ENCODE results near the gene ACAD10.

DNA sequence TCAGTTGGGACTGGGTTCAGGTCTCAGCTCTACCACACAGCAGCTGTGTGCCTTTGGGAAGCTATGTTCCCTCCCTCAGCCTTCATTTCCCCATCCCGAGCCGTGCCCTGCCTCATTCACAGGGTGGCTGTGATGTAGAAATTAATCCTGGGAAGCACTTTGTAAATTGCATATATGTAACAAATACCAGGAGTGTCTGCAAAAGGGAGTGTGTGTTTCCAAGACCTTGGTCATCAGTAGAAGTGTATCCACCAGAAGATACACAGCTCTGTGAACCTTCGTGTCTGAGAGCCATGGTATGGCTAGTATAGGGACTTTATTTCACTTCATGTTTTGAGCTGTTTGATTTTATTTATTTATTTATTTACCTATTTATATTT, 107.0 kb downstream of the ACAD10 start:
- TF ChIP-seq TCF7L2 (IDR thresholded peaks at IDR 0.05; ENCODE audit: borderline replicate concordance, low read depth, low read length): no peak
- TF ChIP-seq ZNF274 (IDR thresholded peaks at IDR 0.05; ENCODE audit: low read length): no peak
- TF ChIP-seq ZNF274 (tag by site-specific recombination; IDR thresholded peaks at IDR 0.05; ENCODE audit: borderline replicate concordance): no peak
- no peak for TF ChIP-seq ZFP3 (tag by site-specific recombination; IDR thresholded peaks at IDR 0.05; ENCODE audit: low read depth)
- TF ChIP-seq, protein P1, sequence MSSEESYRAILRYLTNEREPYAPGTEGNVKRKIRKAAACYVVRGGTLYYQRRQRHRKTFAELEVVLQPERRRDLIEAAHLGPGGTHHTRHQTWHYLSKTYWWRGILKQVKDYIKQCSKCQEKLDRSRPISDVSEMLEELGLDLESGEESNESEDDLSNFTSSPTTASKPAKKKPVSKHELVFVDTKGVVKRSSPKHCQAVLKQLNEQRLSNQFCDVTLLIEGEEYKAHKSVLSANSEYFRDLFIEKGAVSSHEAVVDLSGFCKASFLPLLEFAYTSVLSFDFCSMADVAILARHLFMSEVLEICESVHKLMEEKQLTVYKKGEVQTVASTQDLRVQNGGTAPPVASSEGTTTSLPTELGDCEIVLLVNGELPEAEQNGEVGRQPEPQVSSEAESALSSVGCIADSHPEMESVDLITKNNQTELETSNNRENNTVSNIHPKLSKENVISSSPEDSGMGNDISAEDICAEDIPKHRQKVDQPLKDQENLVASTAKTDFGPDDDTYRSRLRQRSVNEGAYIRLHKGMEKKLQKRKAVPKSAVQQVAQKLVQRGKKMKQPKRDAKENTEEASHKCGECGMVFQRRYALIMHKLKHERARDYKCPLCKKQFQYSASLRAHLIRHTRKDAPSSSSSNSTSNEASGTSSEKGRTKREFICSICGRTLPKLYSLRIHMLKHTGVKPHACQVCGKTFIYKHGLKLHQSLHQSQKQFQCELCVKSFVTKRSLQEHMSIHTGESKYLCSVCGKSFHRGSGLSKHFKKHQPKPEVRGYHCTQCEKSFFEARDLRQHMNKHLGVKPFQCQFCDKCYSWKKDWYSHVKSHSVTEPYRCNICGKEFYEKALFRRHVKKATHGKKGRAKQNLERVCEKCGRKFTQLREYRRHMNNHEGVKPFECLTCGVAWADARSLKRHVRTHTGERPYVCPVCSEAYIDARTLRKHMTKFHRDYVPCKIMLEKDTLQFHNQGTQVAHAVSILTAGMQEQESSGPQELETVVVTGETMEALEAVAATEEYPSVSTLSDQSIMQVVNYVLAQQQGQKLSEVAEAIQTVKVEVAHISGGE (tag by site-specific recombination; conservative IDR thresholded peaks at IDR 0.05; ENCODE audit: low read depth): no peak
- TF ChIP-seq, protein P2, sequence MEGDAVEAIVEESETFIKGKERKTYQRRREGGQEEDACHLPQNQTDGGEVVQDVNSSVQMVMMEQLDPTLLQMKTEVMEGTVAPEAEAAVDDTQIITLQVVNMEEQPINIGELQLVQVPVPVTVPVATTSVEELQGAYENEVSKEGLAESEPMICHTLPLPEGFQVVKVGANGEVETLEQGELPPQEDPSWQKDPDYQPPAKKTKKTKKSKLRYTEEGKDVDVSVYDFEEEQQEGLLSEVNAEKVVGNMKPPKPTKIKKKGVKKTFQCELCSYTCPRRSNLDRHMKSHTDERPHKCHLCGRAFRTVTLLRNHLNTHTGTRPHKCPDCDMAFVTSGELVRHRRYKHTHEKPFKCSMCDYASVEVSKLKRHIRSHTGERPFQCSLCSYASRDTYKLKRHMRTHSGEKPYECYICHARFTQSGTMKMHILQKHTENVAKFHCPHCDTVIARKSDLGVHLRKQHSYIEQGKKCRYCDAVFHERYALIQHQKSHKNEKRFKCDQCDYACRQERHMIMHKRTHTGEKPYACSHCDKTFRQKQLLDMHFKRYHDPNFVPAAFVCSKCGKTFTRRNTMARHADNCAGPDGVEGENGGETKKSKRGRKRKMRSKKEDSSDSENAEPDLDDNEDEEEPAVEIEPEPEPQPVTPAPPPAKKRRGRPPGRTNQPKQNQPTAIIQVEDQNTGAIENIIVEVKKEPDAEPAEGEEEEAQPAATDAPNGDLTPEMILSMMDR (tag by site-specific recombination; IDR thresholded peaks at IDR 0.05): no peak
- TF ChIP-seq, protein P3, sequence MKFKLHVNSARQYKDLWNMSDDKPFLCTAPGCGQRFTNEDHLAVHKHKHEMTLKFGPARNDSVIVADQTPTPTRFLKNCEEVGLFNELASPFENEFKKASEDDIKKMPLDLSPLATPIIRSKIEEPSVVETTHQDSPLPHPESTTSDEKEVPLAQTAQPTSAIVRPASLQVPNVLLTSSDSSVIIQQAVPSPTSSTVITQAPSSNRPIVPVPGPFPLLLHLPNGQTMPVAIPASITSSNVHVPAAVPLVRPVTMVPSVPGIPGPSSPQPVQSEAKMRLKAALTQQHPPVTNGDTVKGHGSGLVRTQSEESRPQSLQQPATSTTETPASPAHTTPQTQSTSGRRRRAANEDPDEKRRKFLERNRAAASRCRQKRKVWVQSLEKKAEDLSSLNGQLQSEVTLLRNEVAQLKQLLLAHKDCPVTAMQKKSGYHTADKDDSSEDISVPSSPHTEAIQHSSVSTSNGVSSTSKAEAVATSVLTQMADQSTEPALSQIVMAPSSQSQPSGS (tag by site-specific recombination; IDR thresholded peaks at IDR 0.05; ENCODE audit: low read depth): no peak
- TF ChIP-seq ZNF610 (tag by site-specific recombination; IDR thresholded peaks at IDR 0.05; ENCODE audit: borderline replicate concordance): no peak
- no peak for TF ChIP-seq BCL11A (tag by site-specific recombination; IDR thresholded peaks at IDR 0.05; ENCODE audit: low read depth)
- TF ChIP-seq, protein P4, sequence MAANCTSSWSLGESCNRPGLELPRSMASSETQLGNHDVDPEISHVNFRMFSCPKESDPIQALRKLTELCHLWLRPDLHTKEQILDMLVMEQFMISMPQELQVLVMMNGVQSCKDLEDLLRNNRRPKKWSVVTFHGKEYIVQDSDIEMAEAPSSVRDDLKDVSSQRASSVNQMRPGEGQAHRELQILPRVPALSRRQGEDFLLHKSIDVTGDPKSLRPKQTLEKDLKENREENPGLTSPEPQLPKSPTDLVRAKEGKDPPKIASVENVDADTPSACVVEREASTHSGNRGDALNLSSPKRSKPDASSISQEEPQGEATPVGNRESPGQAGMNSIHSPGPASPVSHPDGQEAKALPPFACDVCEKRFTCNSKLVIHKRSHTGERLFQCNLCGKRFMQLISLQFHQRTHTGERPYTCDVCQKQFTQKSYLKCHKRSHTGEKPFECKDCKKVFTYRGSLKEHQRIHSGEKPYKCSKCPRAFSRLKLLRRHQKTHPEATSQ (tag by site-specific recombination; IDR thresholded peaks at IDR 0.05): no peak
- no peak for TF ChIP-seq ZNF155 (tag by site-specific recombination; IDR thresholded peaks at IDR 0.05)
- TF ChIP-seq ZNF549 (tag by site-specific recombination; IDR thresholded peaks at IDR 0.05): no peak

All from HEK293 (cell line).